ENCODE results near the gene CD247.

- TF ChIP-seq GATA2 (IDR thresholded peaks at IDR 0.05; ENCODE audit: low read depth, low read length): no peak
- no peak for TF ChIP-seq GATA3 (IDR thresholded peaks at IDR 0.05; ENCODE audit: low read depth, low read length)
Observed at GRCh38 chr1:167467752-167468151, 50.6 kb downstream of the CD247 start.
